WTC11 (cell line): Measurements from ENCODE around the gene TRNP1. TPM values are rescaled to one million over a fixed set of nuclear protein-coding genes. Genes with fewer than 3 reads are reported as not detected.
A peak's percentile ranks its signal among the peaks of the same experiment; 100 is the strongest.

ENCODE experiments used
- ATAC-seq: fragments of 200-7000 bp; cut with Tn5 transposase; 2 replicates; pipeline ENCODE4 v1.10.0; 2021; ENCODE audit warnings: mild to moderate bottlenecking, moderate library complexity
- CTCF ChIA-PET: fragments of 300-600 bp; sonication (Branson Sonifier 250); formaldehyde crosslinking; loops from one replicate; lab custom pipeline; 2021; ENCODE audit warnings: antibody characterized with exemption; lab: Charles Lee
- POLR2A ChIA-PET: fragments of 350-600 bp; sonication (Branson Sonifier 250); formaldehyde crosslinking; loops from one replicate; lab custom pipeline; 2021; ENCODE audit warnings: antibody characterized with exemption; lab: Charles Lee
- DNase-seq: peaks from one replicate; pipeline ENCODE4 v3.0.0; 2021; ENCODE audit warnings: low spot score
- H3K27ac Mint-ChIP-seq: 2 replicates; pipeline ENCODE4 v1.8.0; 2021; ENCODE audit warnings: mixed read lengths
- H3K27me3 Mint-ChIP-seq: 2 replicates; pipeline ENCODE4 v1.8.0; 2021; ENCODE audit warnings: low read depth, mild to moderate bottlenecking, moderate library complexity, mixed read lengths
- H3K36me3 Mint-ChIP-seq: 2 replicates; pipeline ENCODE4 v1.8.0; 2021; ENCODE audit warnings: mixed read lengths
- H3K4me1 Mint-ChIP-seq: 2 replicates; pipeline ENCODE4 v1.8.0; 2022; ENCODE audit warnings: mixed read lengths
- H3K4me3 Mint-ChIP-seq: 2 replicates; pipeline ENCODE4 v1.8.0; 2021; ENCODE audit warnings: mild to moderate bottlenecking, moderate library complexity, mixed read lengths
- H3K9me3 Mint-ChIP-seq: 2 replicates; pipeline ENCODE4 v1.8.0; 2021; ENCODE audit warnings: mixed read lengths
- CBFB ChIP-seq: sonication (generic); formaldehyde crosslinking; IDR thresholded peaks from 2 replicates; pipeline ENCODE4 v1.8.1; 2022; ENCODE audit warnings: mild to moderate bottlenecking, low read depth, missing genetic modification reagents
- CREB1 ChIP-seq: sonication (generic); formaldehyde crosslinking; IDR thresholded peaks from 2 replicates; pipeline ENCODE4 v1.8.0; 2023; ENCODE audit warnings: mild to moderate bottlenecking, missing genetic modification reagents
- CREM ChIP-seq: sonication (generic); formaldehyde crosslinking; IDR thresholded peaks from 2 replicates; pipeline ENCODE4 v1.8.1; 2022; ENCODE audit warnings: mild to moderate bottlenecking, missing genetic modification reagents, moderate library complexity
- CTCF ChIP-seq: fragments of 200-600 bp; IDR thresholded peaks from 2 replicates; pipeline ENCODE4 v1.8.0; 2022; ENCODE audit warnings: antibody characterized with exemption
- ESRRA ChIP-seq: sonication (generic); formaldehyde crosslinking; IDR thresholded peaks from 2 replicates; pipeline ENCODE4 v1.8.1; 2022; ENCODE audit warnings: mild to moderate bottlenecking, missing genetic modification reagents, borderline replicate concordance
- ETV6 ChIP-seq: sonication (generic); formaldehyde crosslinking; IDR thresholded peaks from 2 replicates; pipeline ENCODE4 v1.8.1; 2022; ENCODE audit warnings: mild to moderate bottlenecking, missing genetic modification reagents
- FOXK1 ChIP-seq: sonication (generic); formaldehyde crosslinking; IDR thresholded peaks from 2 replicates; pipeline ENCODE4 v1.8.0; 2022; ENCODE audit warnings: mild to moderate bottlenecking, moderate library complexity, missing genetic modification reagents
- FOXP1 ChIP-seq: sonication (generic); formaldehyde crosslinking; IDR thresholded peaks from 2 replicates; pipeline ENCODE4 v1.8.0; 2022; ENCODE audit warnings: missing genetic modification reagents, mild to moderate bottlenecking, moderate library complexity, borderline replicate concordance
- FOXP4 ChIP-seq: sonication (generic); formaldehyde crosslinking; IDR thresholded peaks from 2 replicates; pipeline ENCODE4 v1.8.0; 2022; ENCODE audit warnings: mild to moderate bottlenecking, missing genetic modification reagents
- IRF2 ChIP-seq: sonication (generic); formaldehyde crosslinking; IDR thresholded peaks from 2 replicates; pipeline ENCODE4 v1.8.0; 2022; ENCODE audit warnings: low read depth, missing genetic modification reagents, borderline replicate concordance
- MAX ChIP-seq: sonication (generic); formaldehyde crosslinking; IDR thresholded peaks from 2 replicates; pipeline ENCODE4 v1.8.0; 2022; ENCODE audit warnings: mild to moderate bottlenecking, missing genetic modification reagents
- MYBL2 ChIP-seq: sonication (generic); formaldehyde crosslinking; IDR thresholded peaks from 2 replicates; pipeline ENCODE4 v1.8.1; 2023; ENCODE audit warnings: mild to moderate bottlenecking, moderate library complexity, missing genetic modification reagents
- NFATC4 ChIP-seq: fragments of 250-450 bp; sonication (Bioruptor Pico); IDR thresholded peaks from 2 replicates; pipeline ENCODE4 v1.9.0; 2021; ENCODE audit warnings: mild to moderate bottlenecking
- NFE2L1 ChIP-seq: sonication (generic); formaldehyde crosslinking; IDR thresholded peaks from 2 replicates; pipeline ENCODE4 v1.8.1; 2023; ENCODE audit warnings: missing genetic modification reagents
- NR1H2 ChIP-seq: sonication (generic); formaldehyde crosslinking; IDR thresholded peaks from 2 replicates; pipeline ENCODE4 v1.9.0; 2021; ENCODE audit warnings: mild to moderate bottlenecking, moderate library complexity, missing genetic modification reagents
- NR3C1 ChIP-seq: sonication (generic); formaldehyde crosslinking; conservative IDR thresholded peaks from 2 replicates; pipeline ENCODE4 v1.8.1; 2023; ENCODE audit warnings: low read depth, mild to moderate bottlenecking, missing genetic modification reagents
- PRDM15 ChIP-seq: sonication (generic); formaldehyde crosslinking; IDR thresholded peaks from 2 replicates; pipeline ENCODE4 v1.8.0; 2022; ENCODE audit warnings: missing genetic modification reagents
- RELA ChIP-seq: sonication (generic); formaldehyde crosslinking; IDR thresholded peaks from 2 replicates; pipeline ENCODE4 v1.8.1; 2022; ENCODE audit warnings: missing genetic modification reagents, mild to moderate bottlenecking, borderline replicate concordance
- SMAD3 ChIP-seq: sonication (generic); formaldehyde crosslinking; IDR thresholded peaks from 2 replicates; pipeline ENCODE4 v1.8.0; 2022; ENCODE audit warnings: missing genetic modification reagents, mild to moderate bottlenecking, borderline replicate concordance
- SP1 ChIP-seq: sonication (generic); formaldehyde crosslinking; conservative IDR thresholded peaks from 2 replicates; pipeline ENCODE4 v1.8.1; 2022; ENCODE audit warnings: missing genetic modification reagents
- TEAD1 ChIP-seq: sonication (generic); formaldehyde crosslinking; IDR thresholded peaks from 2 replicates; pipeline ENCODE4 v1.8.0; 2022; ENCODE audit warnings: mild to moderate bottlenecking, missing genetic modification reagents
- ZNF138 ChIP-seq: sonication (generic); formaldehyde crosslinking; conservative IDR thresholded peaks from 2 replicates; pipeline ENCODE4 v1.8.1; 2022; ENCODE audit warnings: mild to moderate bottlenecking, moderate library complexity, missing genetic modification reagents
- ZNF232 ChIP-seq: sonication (generic); formaldehyde crosslinking; IDR thresholded peaks from 2 replicates; pipeline ENCODE4 v1.8.0; 2022; ENCODE audit warnings: mild to moderate bottlenecking, missing genetic modification reagents
- ZNF423 ChIP-seq: fragments of 250-450 bp; sonication (Bioruptor Pico); IDR thresholded peaks from 2 replicates; pipeline ENCODE4 v2.1.2; 2022; ENCODE audit warnings: mild to moderate bottlenecking, moderate library complexity
- ZNF532 ChIP-seq: fragments of 250-450 bp; sonication (Bioruptor Pico); IDR thresholded peaks from 2 replicates; pipeline ENCODE4 v1.9.0; 2021; ENCODE audit warnings: mild to moderate bottlenecking, borderline replicate concordance
- total RNA-seq: library from RNA; stranded (reverse); gene quantifications from 3 replicates; pipeline ENCODE4 v1.2.3, GENCODE V29; 2021

TRNP1 gene
- total RNA-seq, 1 experiment from 2014 or later: 37.6 TPM

GRCh38 chr1:27007909-27008582, 14.6 kb downstream of the TRNP1 start:
- H3K36me3 Mint-ChIP-seq: peaks cover 49% of the 10 kb centered on the region
- POLR2A ChIA-PET: interaction anchor here (0.5 to 5.5 kb wide), 9 partner anchors 10 to 1014 kb away, joined by 3 to 83 read pairs (median 3); partner anchors contain the start of genes KDF1 and TRNP1
- 0 out of 2 replicates have a peak, but pooled peaks have one; percentile 49 for TF ChIP-seq NFE2L1 (CRISPR knock-in tag)
- TF ChIP-seq MYBL2: no peak
- TF ChIP-seq MAX (CRISPR knock-in tag): no peak
- peak; percentile 41; the same call in 1 of the 2 replicates for TF ChIP-seq SP1 (CRISPR knock-in tag)
- TF ChIP-seq TEAD1 (CRISPR knock-in tag): peak; percentile 64; the same call in 1 of the 2 replicates
- TF ChIP-seq NR1H2: no peak
- no peak for TF ChIP-seq IRF2 (CRISPR knock-in tag)
- no peak for TF ChIP-seq CREB1
- 0 out of 2 replicates have a peak, but pooled peaks have one; percentile 22 for TF ChIP-seq ZNF532 (CRISPR knock-in tag)
- peak; percentile 44; the same call in 1 of the 2 replicates for TF ChIP-seq FOXP1
- no peak for TF ChIP-seq CTCF
- no peak for TF ChIP-seq CBFB (CRISPR knock-in tag)
- TF ChIP-seq FOXP4 (CRISPR knock-in tag): peak; percentile 80; the same call in 1 of the 2 replicates
- TF ChIP-seq CREM (CRISPR knock-in tag): no peak
- no peak for TF ChIP-seq NFATC4 (CRISPR knock-in tag)
- TF ChIP-seq RELA (CRISPR knock-in tag): no peak
- TF ChIP-seq NR3C1 (CRISPR knock-in tag): no peak
- no peak for TF ChIP-seq SMAD3 (CRISPR knock-in tag)
- peak; percentile 54; the same call in 1 of the 2 replicates for TF ChIP-seq ZNF232
- TF ChIP-seq PRDM15 (CRISPR knock-in tag): no peak
- TF ChIP-seq FOXK1 (CRISPR knock-in tag): peak; percentile 70
- peak; percentile 86 for TF ChIP-seq ZNF423 (CRISPR knock-in tag)
- peak; percentile 95 for TF ChIP-seq ETV6
- no peak for TF ChIP-seq ESRRA (CRISPR knock-in tag)
- TF ChIP-seq ZNF138: no peak

More at GRCh38 chr1:27007909-27008582, 14.6 kb downstream of the TRNP1 start:
- peak overlapping the region; percentile 94 for H3K27ac Mint-ChIP-seq
- peak overlapping the region; percentile 88 for H3K4me3 Mint-ChIP-seq
- DNase-seq (peak; percentile 64), ATAC-seq (peak; percentile 1)
- H3K4me1 Mint-ChIP-seq: peaks cover 75% of the 10 kb centered on the region
- no peaks in the 10 kb centered on the region for H3K27me3 Mint-ChIP-seq
- no peaks in the 10 kb centered on the region for H3K9me3 Mint-ChIP-seq
- CTCF ChIA-PET: interaction anchor here (0.9 to 8.2 kb wide), 12 partner anchors 8 to 101 kb away, joined by 3 to 126 read pairs (median 9); partner anchors contain the start of genes KDF1 and TRNP1
